K562 (cell line): Measurements from ENCODE around the gene CABP4. TPM values are rescaled to one million over a fixed set of nuclear protein-coding genes. Genes with fewer than 3 reads are reported as not detected.

ENCODE experiments used
- CBFA2T3 ChIP-seq: fragments of 450-650 bp; IDR thresholded peaks from 2 replicates; pipeline ENCODE4 v1.6.1; 2017
- DMBX1 ChIP-seq: fragments of 250-450 bp; sonication (Bioruptor Pico); IDR thresholded peaks from 2 replicates; pipeline ENCODE4 v1.8.0; 2022; ENCODE audit warnings: inconsistent platforms, mild to moderate bottlenecking, moderate library complexity, borderline replicate concordance
- DPF2 ChIP-seq: fragments of 450-650 bp; IDR thresholded peaks from 2 replicates; pipeline ENCODE4 v1.6.1; 2016
- HDGF ChIP-seq: fragments of 450-650 bp; IDR thresholded peaks from 2 replicates; pipeline ENCODE4 v1.6.1; 2016
- NFE2 ChIP-seq: IDR thresholded peaks from 2 replicates; pipeline ENCODE4 v1.6.1; 2014; ENCODE audit warnings: antibody characterized with exemption, low read depth
- STAT5A ChIP-seq: IDR thresholded peaks from 2 replicates; pipeline ENCODE4 v1.6.1; 2012; ENCODE audit warnings: low read length, inconsistent platforms, borderline replicate concordance
- TAF15 ChIP-seq: fragments of 200-400 bp; formaldehyde crosslinking; IDR thresholded peaks from 2 replicates; pipeline ENCODE4 v1.6.1; 2017; ENCODE audit warnings: mild to moderate bottlenecking, low read depth, low read length, moderate library complexity
- THAP7 ChIP-seq: fragments of 250-450 bp; sonication (Bioruptor Pico); IDR thresholded peaks from 2 replicates; pipeline ENCODE4 v1.5.0; 2021
- USF2 ChIP-seq: sonication (generic); formaldehyde crosslinking; IDR thresholded peaks from 2 replicates; pipeline ENCODE4 v1.5.0; 2020; ENCODE audit warnings: missing genetic modification reagents
- VEZF1 ChIP-seq: fragments of 200-800 bp; sonication (Bioruptor generic); IDR thresholded peaks from 2 replicates; pipeline ENCODE4 v1.6.1; 2017; ENCODE audit warnings: missing genetic modification characterization, missing compliant biosample characterization
- ZBTB33 ChIP-seq: sonication (generic); formaldehyde crosslinking; IDR thresholded peaks from 2 replicates; pipeline ENCODE4 v1.8.1; 2023; ENCODE audit warnings: mild to moderate bottlenecking, missing genetic modification reagents
- ZBTB43 ChIP-seq: sonication (generic); formaldehyde crosslinking; IDR thresholded peaks from 2 replicates; pipeline ENCODE4 v1.8.0; 2023; ENCODE audit warnings: mild to moderate bottlenecking, missing genetic modification reagents
- ZC3H8 ChIP-seq: fragments of 450-650 bp; IDR thresholded peaks from 2 replicates; pipeline ENCODE4 v1.6.1; 2017
- ZNF12 ChIP-seq: sonication (generic); formaldehyde crosslinking; IDR thresholded peaks from 2 replicates; pipeline ENCODE4 v1.4.0; 2020; ENCODE audit warnings: mild to moderate bottlenecking, missing genetic modification reagents
- ZNF133 ChIP-seq: fragments of 250-450 bp; sonication (Bioruptor Pico); IDR thresholded peaks from 2 replicates; pipeline ENCODE4 v1.4.0; 2020; ENCODE audit warnings: mild to moderate bottlenecking
- ZNF175 ChIP-seq: fragments of 200-800 bp; sonication (Bioruptor generic); IDR thresholded peaks from 2 replicates; pipeline ENCODE4 v1.6.1; 2016; ENCODE audit warnings: low read depth, mild to moderate bottlenecking, missing genetic modification characterization, missing compliant biosample characterization
- ZNF239 ChIP-seq: fragments of 250-450 bp; sonication (Bioruptor Pico); IDR thresholded peaks from 2 replicates; pipeline ENCODE4 v1.4.0; 2020; ENCODE audit warnings: mild to moderate bottlenecking
- ZNF583 ChIP-seq: fragments of 250-450 bp; sonication (Bioruptor Pico); IDR thresholded peaks from 2 replicates; pipeline ENCODE4 v1.4.0; 2020
- ZNF639 ChIP-seq, 2 experiments: fragments of 200-800 bp in 1 of 2; sonication (Bioruptor generic) in 1 of 2; sonication (generic) in 1 of 2; formaldehyde crosslinking in 1 of 2; IDR thresholded peaks in 1 of 2; conservative IDR thresholded peaks in 1 of 2; 2 replicates each; pipeline versions ENCODE4 v1.5.0 to v1.6.1; 2016 to 2020; ENCODE audit warnings: missing compliant biosample characterization in 1 of 2, missing genetic modification characterization in 1 of 2, missing genetic modification reagents in 1 of 2
- polyA plus RNA-seq, 8 experiments: library from polyadenylated mRNA; depleted of rRNA in 4 of 8; stranded (reverse) in 5 of 8; unstranded in 3 of 8; fragments of >200 nt; fragmentation: Nextera tagmentation in 2 of 8; fragmentation: Illumina TruSeq in 1 of 8; extraction: Ambion mirVana in 2 of 8; extraction: Trizol in 1 of 8; gene quantifications; 2 replicates each; pipeline versions ENCODE4 v1.2.1 to v1.2.3, GENCODE V29; 2011 to 2014; ENCODE audit warnings: inconsistent platforms in 1 of 8, missing spikeins in 1 of 8
- total RNA-seq, 7 experiments: library from RNA; depleted of rRNA in 6 of 7; stranded (reverse); fragments of >200 nt in 6 of 7; fragmentation: Illumina TruSeq in 2 of 7; extraction: Trizol in 2 of 7; gene quantifications; 2 replicates each; pipeline versions ENCODE4 v1.2.1 to v1.2.3, GENCODE V29; 2011 to 2021; ENCODE audit warnings: low replicate concordance in 1 of 7

CABP4 gene
- total and polyA plus RNA-seq, 9 of the 15 experiments (the other 6 are each of a cell fraction or from before 2014, with no cell fraction given) = 0.11 TPM; not detected in 8

GRCh38 chr11:67505605-67506396 lies 50.6 kb downstream of the CABP4 start (continued):
- TF ChIP-seq DMBX1 (CRISPR knock-in tag) = no peak; the same call in 1 of the 2 replicates
- peak; percentile 50; the same call in 1 of the 2 replicates for TF ChIP-seq ZNF583
- 0 out of 2 replicates have a peak, but pooled peaks have one; percentile 9 for TF ChIP-seq DPF2
- TF ChIP-seq STAT5A = no peak
- no peak; the same call in 1 of the 2 replicates for TF ChIP-seq USF2 (CRISPR knock-in tag)
- peak; percentile 92; the same call in 1 of the 2 replicates for TF ChIP-seq HDGF
- TF ChIP-seq ZBTB33 (CRISPR knock-in tag) = peak; percentile 97
- no peak for TF ChIP-seq ZNF133
- TF ChIP-seq ZNF12 = no peak
- TF ChIP-seq CBFA2T3 = no peak
- peak; percentile 51 for TF ChIP-seq VEZF1 (CRISPR knock-in tag)
- TF ChIP-seq ZNF239 (CRISPR knock-in tag) = no peak
- TF ChIP-seq ZBTB43 (CRISPR knock-in tag) = no peak
- no peak for TF ChIP-seq TAF15
- no peak for TF ChIP-seq ZNF175 (CRISPR knock-in tag)
- no peak for TF ChIP-seq ZNF639 (CRISPR knock-in tag; conservative IDR thresholded peaks at IDR 0.05 in 1 of 2, IDR thresholded peaks at IDR 0.05 in 1 of 2)
- no peak for TF ChIP-seq THAP7 (CRISPR knock-in tag)
- no peak for TF ChIP-seq NFE2
- TF ChIP-seq ZC3H8 = no peak
